HG03565 (cell line): ENCODE data around the gene ZBTB16.
"Not testable (repeated sequence)": the region's sequence is repeated elsewhere in the genome, so short reads cannot be mapped to it uniquely, and the experiment has no call there.

Source experiments
- ATAC-seq: cut with Tn5 transposase; IDR thresholded peaks from one replicate; pipeline ENCODE4 v1.9.1; 2021; ENCODE audit warnings: mild to moderate bottlenecking, moderate library complexity; ENCODE audit not compliant: unreplicated experiment

ZBTB16 gene

GRCh38 chr11:114040706-114041211 is 18.8 kb upstream of the ZBTB16 start:
- ATAC-seq, result no peak

- no peak for ATAC-seq
These were observed 17.3 kb upstream of the ZBTB16 start for GRCh38 chr11:114042234-114042633.

DNA sequence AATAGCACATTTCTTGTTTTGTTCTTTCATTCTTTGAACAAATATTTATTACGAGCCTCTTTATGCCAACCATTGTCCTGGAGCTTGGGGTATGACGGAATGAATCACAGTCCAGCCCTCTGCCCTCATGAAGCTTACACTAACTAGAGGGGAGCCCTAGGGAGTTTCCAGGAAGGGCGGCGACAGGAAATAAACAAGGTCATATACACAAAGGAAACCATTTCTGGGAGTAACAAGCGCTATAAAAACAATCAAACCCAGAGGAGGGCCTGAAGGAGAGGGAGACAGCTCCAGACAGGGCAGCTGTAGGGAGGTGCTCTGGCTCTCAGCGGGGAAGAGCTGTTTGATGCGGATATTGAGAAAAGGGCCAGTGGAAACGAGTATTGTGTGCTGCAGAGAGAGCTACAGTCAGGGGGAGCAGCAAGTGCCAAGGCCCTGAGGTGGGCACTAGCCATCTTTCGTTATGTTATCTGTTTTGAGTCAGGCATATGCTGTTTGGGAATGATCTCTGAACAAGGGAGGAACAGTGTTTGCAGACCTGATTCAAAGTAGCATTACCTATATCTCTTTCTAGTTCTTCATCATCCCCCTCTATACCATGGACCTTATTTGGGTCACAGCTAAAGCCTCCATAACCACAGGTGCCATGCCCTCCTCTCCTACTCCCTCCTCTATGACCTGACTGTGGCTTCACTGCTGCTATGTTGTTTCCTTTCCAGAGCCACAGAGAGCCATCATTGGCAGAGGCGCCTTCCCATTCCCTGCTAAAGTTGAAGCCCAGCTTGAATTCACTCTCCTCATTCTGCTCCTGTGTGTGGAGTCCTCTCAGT is 15.3 kb upstream of the ZBTB16 start:
- ATAC-seq, result no peak

DNA sequence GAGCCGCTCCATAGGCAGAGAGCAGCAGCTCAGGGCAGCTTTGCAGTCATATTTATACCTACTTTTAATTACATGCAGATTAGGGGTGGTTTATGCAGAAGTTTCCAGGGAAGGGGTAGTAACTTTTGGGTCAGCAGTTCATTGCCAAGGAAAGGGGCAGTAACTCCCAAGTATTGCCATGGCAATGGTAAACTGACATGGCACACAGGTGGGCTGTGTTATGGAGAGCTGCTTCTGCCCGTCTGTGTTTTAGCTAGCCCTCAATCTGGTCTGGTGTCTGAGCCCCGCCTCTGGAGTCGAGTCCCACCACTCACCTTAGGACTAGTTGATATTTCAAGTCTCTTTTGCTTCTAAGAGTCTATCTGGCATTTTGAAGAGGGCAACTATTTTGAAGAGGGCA is 12.2 kb upstream of the ZBTB16 start:
- ATAC-seq, result no peak

GRCh38 chr11:114049050-114049449 is 10.5 kb upstream of the ZBTB16 start:
- no peak for ATAC-seq

DNA sequence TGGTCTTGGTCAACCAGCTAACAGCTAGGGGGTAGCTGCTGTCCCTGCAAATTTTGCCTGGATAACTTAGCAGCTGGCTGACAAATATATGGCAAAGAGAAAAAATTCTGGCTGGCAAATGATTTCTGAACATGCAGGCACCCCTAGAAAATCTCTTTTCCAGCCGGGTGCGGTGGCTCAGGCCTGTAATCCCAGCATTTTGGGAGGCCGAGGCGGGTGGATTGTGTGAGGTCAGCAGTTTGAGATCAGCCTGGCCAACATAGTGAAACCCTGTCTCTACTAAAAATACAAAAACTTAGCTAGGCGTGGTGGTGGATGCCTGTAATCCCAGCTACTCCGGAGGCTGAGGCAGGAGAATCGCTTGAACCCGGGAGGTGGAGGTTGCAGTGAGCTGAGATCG is 9.7 kb upstream of the ZBTB16 start:
- not testable (repeated sequence) for ATAC-seq

- no peak for ATAC-seq
These were observed 9.1 kb upstream of the ZBTB16 start for GRCh38 chr11:114050258-114050927.

GRCh38 chr11:114051558-114051957 is 8.0 kb upstream of the ZBTB16 start:
- no peak for ATAC-seq

GRCh38 chr11:114052160-114052559 is 7.4 kb upstream of the ZBTB16 start:
- no peak for ATAC-seq

DNA sequence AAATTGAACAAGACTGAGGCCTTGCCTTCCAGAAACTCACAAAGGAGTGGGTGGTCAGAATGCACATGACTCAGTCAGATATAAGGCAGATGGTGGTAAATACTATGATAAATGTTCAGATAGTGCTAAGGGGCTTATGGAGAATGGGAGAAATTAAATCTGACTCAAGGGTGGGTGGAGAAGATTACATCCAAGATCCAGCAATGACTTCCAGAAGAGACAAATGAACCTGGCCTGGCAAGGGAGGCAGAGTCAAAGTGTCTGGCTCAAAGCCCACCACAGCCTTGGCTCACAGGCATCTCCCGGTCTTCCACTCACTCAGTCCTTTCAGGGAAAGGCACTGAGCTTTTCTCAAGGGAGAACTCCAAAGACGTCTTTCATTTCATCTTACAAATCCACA is 6.1 kb upstream of the ZBTB16 start:
- ATAC-seq, result no peak

DNA sequence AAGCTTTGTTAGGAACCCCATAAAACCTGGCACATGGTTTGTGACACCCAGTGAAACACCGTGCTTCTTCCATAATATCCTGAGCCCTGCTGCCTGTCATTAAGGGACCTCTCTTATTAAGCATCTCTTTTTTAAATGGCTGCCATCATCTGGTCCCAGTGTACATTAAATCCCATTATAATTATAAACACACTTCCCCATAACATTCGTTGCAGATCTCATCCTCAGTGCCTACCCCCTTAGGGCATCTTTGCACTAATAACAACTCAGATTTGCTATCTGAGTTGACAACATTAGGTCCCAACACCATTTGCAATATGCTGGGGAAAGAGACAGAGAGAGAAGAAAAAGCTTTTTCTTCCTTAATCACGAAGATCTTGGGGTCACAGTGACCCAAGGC is 4.7 kb upstream of the ZBTB16 start:
- ATAC-seq, result no peak

GRCh38 chr11:114056409-114056808 is 3.1 kb upstream of the ZBTB16 start:
- ATAC-seq, result no peak

- ATAC-seq, result no peak
These were observed 2.4 kb upstream of the ZBTB16 start for GRCh38 chr11:114057147-114057546.

- ATAC-seq, result no peak
These were observed 1.9 kb upstream of the ZBTB16 start for GRCh38 chr11:114057605-114058004.

DNA sequence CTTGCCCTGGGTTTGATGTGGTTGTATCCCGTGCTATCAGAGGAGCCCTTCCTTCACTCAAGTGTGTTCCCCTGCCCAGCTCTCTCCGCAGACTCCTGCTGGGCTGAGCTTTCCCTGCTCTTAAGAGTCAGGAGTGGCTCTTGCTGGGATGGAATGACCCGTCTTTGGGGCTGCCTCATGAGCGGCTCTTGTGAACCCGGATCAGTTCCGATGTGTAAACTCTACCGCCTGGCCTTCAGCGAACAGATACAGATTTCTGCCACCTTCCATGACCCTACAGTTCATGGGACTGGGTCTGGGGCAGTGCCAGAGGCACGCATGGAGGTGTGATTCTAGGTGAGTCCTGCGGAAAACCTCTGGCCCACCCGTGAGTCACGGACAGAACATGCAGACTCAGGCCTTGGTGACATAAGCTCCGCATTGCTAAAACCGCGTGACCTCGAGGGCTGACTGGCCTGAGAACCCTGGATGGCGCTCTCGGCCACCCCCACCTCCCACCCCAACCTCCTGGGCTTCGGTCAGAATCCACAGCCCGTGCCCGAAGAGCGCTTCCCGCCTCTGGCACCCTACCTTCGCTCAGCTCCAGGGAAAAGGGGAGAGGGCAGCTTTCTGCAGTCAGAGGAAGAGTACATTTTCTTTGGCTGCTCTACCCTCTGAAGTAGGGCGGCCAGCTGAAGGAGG is 1.3 kb upstream of the ZBTB16 start:
- no peak for ATAC-seq

GRCh38 chr11:114058871-114059277 is 637 bp upstream of the ZBTB16 start:
- no peak for ATAC-seq

DNA sequence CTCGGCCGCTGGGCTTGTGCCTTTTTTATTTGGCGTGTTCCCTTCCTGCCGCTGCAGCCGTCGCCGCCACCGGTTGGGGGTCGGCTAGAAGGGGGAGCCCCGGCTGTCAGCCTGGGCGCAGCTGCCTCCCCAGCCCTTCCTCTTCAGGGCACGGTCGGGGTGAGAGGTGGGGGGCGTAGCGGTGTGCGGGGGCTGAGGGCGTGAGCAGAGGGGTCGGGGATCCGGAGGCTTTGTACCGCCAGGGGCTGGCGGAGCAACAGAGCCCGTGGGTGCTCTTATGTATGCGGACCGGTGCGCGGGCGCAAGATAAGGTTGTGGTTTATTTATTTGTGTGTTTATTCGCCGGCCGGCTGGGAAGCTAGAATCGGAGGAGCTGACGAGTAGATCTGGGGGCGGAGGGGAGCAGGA is 477 bp downstream of the ZBTB16 start:
- no peak for ATAC-seq

DNA sequence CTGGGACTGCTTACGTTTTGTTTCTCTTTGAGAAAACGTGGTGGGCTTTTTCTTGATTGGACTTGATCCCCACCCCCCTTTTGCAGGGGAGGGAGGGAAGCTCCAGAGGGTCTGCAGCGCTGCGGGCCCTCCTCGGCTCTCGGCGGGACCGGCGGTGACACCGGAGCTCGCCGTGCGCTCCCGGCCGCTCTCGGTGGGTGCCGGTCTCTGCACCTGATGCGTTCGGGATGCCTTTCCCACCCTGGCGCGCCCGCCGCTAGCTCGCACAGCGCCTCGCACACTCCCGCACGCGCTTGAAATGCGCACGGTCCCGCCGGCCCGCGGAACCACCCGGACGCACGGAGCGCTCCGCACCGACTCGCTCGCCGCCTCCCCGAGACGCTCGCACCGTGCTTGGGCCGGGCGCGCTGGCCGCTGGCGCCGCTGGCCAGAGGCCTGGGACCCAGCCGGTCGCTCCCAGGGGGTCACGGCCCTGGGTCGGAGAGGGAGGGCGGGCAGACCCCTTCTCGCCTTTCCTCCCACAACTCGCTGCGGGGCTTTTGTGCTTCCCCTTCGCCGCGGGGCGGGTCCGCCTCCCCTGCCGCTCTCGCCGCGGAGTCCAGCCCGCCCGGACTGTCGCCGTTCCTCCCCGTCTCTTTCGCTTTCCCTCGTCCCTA is 1.0 kb downstream of the ZBTB16 start:
- no peak for ATAC-seq

GRCh38 chr11:114061048-114061680 is 1.7 kb downstream of the ZBTB16 start:
- no peak for ATAC-seq

- ATAC-seq, result no peak
These were observed 2.2 kb downstream of the ZBTB16 start for GRCh38 chr11:114061681-114062049.

- ATAC-seq, result no peak
These were observed 2.8 kb downstream of the ZBTB16 start for GRCh38 chr11:114062272-114062671.
